AG09309 (cell line): Measurements from ENCODE around the gene SOCS2.

Experiments used
- DNase-seq: peaks from one replicate; pipeline ENCODE4 v3.0.0-alpha.2; 2010; ENCODE audit warnings: low read depth
- H3K4me3 ChIP-seq: 2 replicates; pipeline ENCODE4 v1.5.1; 2011; ENCODE audit warnings: mild to moderate bottlenecking, low read depth, low read length, moderate library complexity; ENCODE audit not compliant: control insufficient read depth
- TF ChIP-seq, protein P1 (sequence below): IDR thresholded peaks from 2 replicates; pipeline ENCODE4 v1.5.1; 2011; ENCODE audit warnings: mild to moderate bottlenecking, low read depth, low read length, inconsistent platforms; ENCODE audit not compliant: insufficient read depth, control insufficient read depth; ENCODE audit errors: missing control alignments

SOCS2 gene

DNA sequence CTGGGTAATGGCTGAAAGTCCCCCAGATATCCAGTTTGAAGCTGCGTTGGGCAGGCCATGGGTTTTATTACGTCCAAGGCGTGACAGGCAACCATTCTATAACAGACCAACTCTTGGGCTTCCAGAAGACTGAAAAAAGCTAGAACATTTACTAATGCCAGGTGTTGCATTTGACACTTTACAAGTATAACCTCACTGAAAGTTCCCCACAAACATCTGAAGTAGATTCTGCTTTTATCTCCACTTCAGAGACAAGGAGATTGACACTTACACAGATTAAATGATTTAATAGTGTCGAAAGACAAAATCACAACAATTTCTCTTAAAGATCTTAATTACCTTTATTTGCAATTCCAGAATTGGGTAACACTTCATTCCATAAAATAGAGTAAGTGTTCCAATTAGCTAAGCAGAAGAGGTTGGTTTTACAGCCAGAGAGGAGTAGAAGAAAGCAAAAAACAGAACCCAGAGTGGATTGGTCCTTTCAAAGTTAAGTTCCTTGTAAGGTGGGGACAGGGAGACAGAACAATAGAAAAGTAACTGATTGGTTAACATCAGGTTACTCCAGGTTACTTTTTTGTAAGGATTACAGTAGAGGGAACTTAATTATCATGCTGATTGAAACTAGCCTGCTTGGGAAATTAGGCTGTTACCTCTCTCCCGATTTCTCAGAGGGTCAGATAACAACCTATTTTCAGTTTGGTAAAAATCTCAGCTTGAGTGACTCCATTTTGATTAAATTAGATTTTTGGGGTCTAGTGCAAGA, 11.3 kb downstream of the SOCS2 start:
- no peak for DNase-seq
- TF ChIP-seq, protein P1, sequence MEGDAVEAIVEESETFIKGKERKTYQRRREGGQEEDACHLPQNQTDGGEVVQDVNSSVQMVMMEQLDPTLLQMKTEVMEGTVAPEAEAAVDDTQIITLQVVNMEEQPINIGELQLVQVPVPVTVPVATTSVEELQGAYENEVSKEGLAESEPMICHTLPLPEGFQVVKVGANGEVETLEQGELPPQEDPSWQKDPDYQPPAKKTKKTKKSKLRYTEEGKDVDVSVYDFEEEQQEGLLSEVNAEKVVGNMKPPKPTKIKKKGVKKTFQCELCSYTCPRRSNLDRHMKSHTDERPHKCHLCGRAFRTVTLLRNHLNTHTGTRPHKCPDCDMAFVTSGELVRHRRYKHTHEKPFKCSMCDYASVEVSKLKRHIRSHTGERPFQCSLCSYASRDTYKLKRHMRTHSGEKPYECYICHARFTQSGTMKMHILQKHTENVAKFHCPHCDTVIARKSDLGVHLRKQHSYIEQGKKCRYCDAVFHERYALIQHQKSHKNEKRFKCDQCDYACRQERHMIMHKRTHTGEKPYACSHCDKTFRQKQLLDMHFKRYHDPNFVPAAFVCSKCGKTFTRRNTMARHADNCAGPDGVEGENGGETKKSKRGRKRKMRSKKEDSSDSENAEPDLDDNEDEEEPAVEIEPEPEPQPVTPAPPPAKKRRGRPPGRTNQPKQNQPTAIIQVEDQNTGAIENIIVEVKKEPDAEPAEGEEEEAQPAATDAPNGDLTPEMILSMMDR, result no peak
- H3K4me3 ChIP-seq, result no peak overlapping the region

DNA sequence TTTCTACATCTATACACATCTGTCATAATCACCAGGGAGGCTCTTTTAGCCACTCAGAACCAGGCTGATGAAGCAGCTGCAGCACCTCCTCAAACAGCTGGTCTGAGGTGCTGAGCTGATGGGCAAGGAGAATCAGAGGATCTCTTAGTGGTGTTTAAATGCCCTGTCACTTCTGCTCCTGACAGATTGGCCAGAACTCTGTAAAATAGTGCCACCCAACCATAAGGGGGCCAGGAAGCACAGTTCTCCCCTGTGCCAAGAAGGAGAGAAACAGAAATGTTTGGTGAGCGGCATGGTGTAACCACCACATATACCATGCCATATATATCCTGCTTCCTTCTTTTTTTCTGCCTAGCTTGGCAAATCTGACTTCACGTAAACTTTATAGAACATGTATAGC, 12.8 kb downstream of the SOCS2 start:
- no peak for DNase-seq

DNA sequence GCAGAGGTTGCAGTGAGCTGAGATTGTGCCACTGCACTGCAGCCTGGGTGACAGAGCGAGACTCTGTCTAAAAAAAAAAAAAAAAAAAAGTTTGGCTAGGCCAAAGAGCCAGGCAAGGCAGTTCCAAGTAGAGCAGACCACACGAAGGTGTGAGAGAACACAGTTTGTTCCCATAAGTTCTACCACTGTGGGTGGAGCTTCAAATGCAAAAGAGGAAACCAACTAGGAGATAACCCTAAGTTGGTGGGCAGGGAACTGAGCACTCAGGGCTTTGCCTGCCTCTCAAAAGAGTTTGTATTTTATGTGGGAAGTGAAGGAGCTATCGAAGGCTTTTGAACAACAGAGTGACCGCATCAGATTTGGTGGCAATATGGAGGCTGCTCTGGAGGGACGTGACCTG, 15.1 kb downstream of the SOCS2 start:
- H3K4me3 ChIP-seq, result no peak overlapping the region
- no peak for DNase-seq
- TF ChIP-seq, protein P1, result no peak

More for the DNA sequence above, 12.8 kb downstream of the SOCS2 start:
- no peak overlapping the region for H3K4me3 ChIP-seq
- TF ChIP-seq, protein P1, result no peak

- TF ChIP-seq, protein P1, result no peak
- DNase-seq, result no peak
- H3K4me3 ChIP-seq, result no peak overlapping the region
Measured at GRCh38 chr12:93589081-93589480, 16.6 kb downstream of the SOCS2 start.

DNA sequence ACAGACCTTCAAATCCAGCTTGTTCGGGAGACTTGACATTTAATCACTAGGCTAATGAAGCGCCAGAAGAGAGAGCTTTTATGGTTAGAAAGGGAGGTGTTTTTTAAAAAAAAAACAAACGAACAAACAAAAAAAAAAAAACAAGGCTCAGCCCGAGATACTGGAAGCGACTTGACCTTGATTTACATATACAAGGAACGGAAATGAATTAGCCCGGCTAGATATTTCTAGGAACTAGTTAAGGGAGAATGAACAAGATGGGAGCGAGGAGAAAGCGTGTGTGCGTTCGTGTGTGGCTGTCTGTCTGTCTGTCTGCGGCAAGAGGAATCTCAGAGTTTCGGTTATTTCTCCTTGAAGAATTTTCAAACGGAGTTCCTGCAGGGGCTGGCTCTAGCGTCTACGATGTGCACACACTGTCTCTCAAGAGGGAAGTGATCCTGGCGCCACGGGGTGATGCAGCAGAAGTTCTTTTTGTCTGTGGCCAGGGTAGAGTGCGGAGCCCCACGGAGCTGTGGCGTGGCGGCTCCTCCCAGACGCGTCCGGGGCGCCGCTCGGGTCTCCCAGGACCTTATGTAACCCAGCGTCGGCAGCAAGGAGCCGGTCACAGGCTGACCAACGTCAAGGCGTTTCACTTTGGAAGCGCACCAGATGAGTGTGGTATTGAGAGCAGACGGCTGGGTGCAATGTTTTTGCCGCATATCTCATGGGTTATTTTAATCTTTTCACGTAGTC, 18.8 kb downstream of the SOCS2 start:
- TF ChIP-seq, protein P1, result no peak

DNA sequence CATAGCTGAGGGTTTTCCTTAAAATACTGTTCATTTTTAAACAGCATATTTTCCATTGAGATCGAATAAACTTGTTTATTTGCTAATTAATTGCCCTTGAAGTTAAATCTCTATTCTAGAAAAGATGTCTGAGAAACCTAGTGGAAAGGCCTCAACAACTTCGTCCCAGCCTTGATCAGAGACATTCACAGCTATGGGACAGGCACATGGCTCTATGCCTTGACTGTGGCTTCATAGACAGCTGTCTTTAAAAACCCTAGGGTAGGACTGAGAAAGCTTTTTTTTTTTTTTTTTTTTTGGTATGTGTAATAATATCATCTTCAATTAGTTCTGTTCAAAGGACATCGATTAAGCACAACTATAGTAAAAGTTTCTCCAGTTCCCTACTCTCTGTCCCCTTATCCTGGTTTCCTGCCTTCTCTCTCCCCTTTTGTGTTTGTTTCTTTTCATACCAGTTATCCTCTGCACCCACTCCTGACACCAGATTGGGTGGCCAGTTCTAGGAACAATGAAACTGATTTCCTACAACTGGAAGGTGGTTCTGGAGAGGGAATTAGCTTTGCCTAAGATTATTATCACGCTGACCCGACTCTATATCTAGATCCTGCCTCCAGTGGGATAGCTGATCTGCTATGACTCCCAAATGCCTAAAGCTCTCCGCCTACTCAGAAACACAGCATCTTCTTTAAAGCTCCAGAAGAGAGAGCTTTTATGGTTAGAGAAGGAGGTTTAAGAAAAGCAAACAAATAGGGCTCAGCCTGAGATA, 20.3 kb downstream of the SOCS2 start:
- H3K4me3 ChIP-seq, result no peak overlapping the region
- no peak for DNase-seq
- TF ChIP-seq, protein P1, result no peak

More for the DNA sequence above, 18.8 kb downstream of the SOCS2 start:
- DNase-seq, result peak; percentile 67
- peak overlapping the region; percentile 67 for H3K4me3 ChIP-seq
